HEK293 (cell line): Measurements from ENCODE around the gene RAB40C.

Experiments
- CTCF ChIA-PET: fragments of 350-600 bp; formaldehyde crosslinking; extraction: SDS; loops from one replicate; lab custom pipeline; 2021; ENCODE audit warnings: antibody characterized with exemption; lab: Yijun Ruan, JAX
- POLR2A ChIA-PET: fragments of 300-600 bp; formaldehyde crosslinking; extraction: SDS; loops from one replicate; lab custom pipeline; 2020; ENCODE audit warnings: antibody characterized with exemption, inconsistent platforms; lab: Yijun Ruan, JAX
- H3K27ac ChIP-seq: fragments of 200-500 bp; sonication (Bioruptor generic); 2 replicates; pipeline ENCODE4 v1.5.1; 2014; ENCODE audit warnings: low read depth, low read length, control low read depth, inconsistent platforms; ENCODE audit errors: extremely low read depth
- H3K36me3 ChIP-seq, 2 experiments: fragments of 200-500 bp in 1 of 2; sonication (Bioruptor generic) in 1 of 2; 1 replicate in 1 of 2; 2 replicates in 1 of 2; pipeline ENCODE4 v1.5.1; 2014 to 2017; ENCODE audit warnings: inconsistent platforms in 2 of 2, low read length in 2 of 2; ENCODE audit not compliant: control insufficient read depth in 2 of 2, insufficient read depth in 1 of 2
- H3K4me1 ChIP-seq: fragments of 200-500 bp; sonication (Bioruptor generic); 2 replicates; pipeline ENCODE4 v1.5.1; 2014; ENCODE audit warnings: mild to moderate bottlenecking, low read length, inconsistent platforms; ENCODE audit not compliant: control insufficient read depth, insufficient read depth
- H3K4me3 ChIP-seq: 2 replicates; pipeline ENCODE4 v1.5.1; 2011; ENCODE audit warnings: low read depth, mild to moderate bottlenecking, control low read depth, low read length, moderate library complexity
- H3K9me3 ChIP-seq: fragments of 200-500 bp; sonication (Bioruptor generic); 2 replicates; pipeline ENCODE4 v1.5.1; 2014; ENCODE audit warnings: low read depth, low read length, inconsistent platforms; ENCODE audit not compliant: control insufficient read depth, insufficient read depth
- GLI4 ChIP-seq: fragments of 450-650 bp; formaldehyde crosslinking; IDR thresholded peaks from 2 replicates; pipeline ENCODE4 v1.5.1; 2016; ENCODE audit warnings: missing biosample characterization, missing genetic modification characterization
- HOXD13 ChIP-seq: sonication (generic); formaldehyde crosslinking; IDR thresholded peaks from 2 replicates; pipeline ENCODE4 v1.8.0; 2022; ENCODE audit warnings: missing genetic modification reagents, borderline replicate concordance
- IKZF3 ChIP-seq: fragments of 450-650 bp; IDR thresholded peaks from 2 replicates; pipeline ENCODE4 v1.5.0; 2018; ENCODE audit warnings: missing biosample characterization, mild to moderate bottlenecking, missing genetic modification characterization, moderate library complexity
- INSM2 ChIP-seq: fragments of 450-650 bp; formaldehyde crosslinking; IDR thresholded peaks from 2 replicates; pipeline ENCODE4 v1.5.1; 2016; ENCODE audit warnings: missing biosample characterization, missing genetic modification characterization
- KLF7 ChIP-seq: fragments of 450-650 bp; formaldehyde crosslinking; IDR thresholded peaks from 2 replicates; pipeline ENCODE4 v1.5.1; 2016; ENCODE audit warnings: missing biosample characterization, missing genetic modification characterization, borderline replicate concordance
- SCRT1 ChIP-seq: fragments of 450-650 bp; formaldehyde crosslinking; IDR thresholded peaks from 2 replicates; pipeline ENCODE4 v1.5.1; 2016; ENCODE audit warnings: missing biosample characterization, missing genetic modification characterization, borderline replicate concordance
- ZBTB21 ChIP-seq: fragments of 450-650 bp; formaldehyde crosslinking; IDR thresholded peaks from 2 replicates; pipeline ENCODE4 v1.5.1; 2017; ENCODE audit warnings: missing biosample characterization, missing genetic modification characterization
- ZBTB48 ChIP-seq: fragments of 450-650 bp; formaldehyde crosslinking; IDR thresholded peaks from 2 replicates; pipeline ENCODE4 v1.5.1; 2016; ENCODE audit warnings: missing biosample characterization, missing genetic modification characterization
- ZBTB49 ChIP-seq: fragments of 450-650 bp; formaldehyde crosslinking; IDR thresholded peaks from 2 replicates; pipeline ENCODE4 v1.5.1; 2016; ENCODE audit warnings: missing biosample characterization, missing genetic modification characterization, low read depth
- ZNF132 ChIP-seq: fragments of 450-650 bp; formaldehyde crosslinking; IDR thresholded peaks from 2 replicates; pipeline ENCODE4 v1.5.1; 2017; ENCODE audit warnings: missing biosample characterization, missing genetic modification characterization, borderline replicate concordance
- ZNF202 ChIP-seq: fragments of 450-650 bp; formaldehyde crosslinking; IDR thresholded peaks from 2 replicates; pipeline ENCODE4 v1.5.1; 2016; ENCODE audit warnings: missing biosample characterization, missing genetic modification characterization, borderline replicate concordance
- ZNF266 ChIP-seq: fragments of 450-650 bp; formaldehyde crosslinking; IDR thresholded peaks from 2 replicates; pipeline ENCODE4 v1.5.1; 2016; ENCODE audit warnings: missing biosample characterization, missing genetic modification characterization, low read depth
- ZNF433 ChIP-seq: fragments of 450-650 bp; formaldehyde crosslinking; IDR thresholded peaks from 2 replicates; pipeline ENCODE4 v1.5.1; 2016; ENCODE audit warnings: missing biosample characterization, missing genetic modification characterization, low read depth
- ZNF513 ChIP-seq: fragments of 450-650 bp; IDR thresholded peaks from 2 replicates; pipeline ENCODE4 v1.5.1; 2018; ENCODE audit warnings: missing biosample characterization, missing genetic modification characterization
- ZNF518A ChIP-seq: fragments of 450-650 bp; formaldehyde crosslinking; conservative IDR thresholded peaks from 2 replicates; pipeline ENCODE4 v1.5.1; 2016; ENCODE audit warnings: low read depth, missing biosample characterization, missing genetic modification characterization
- ZNF544 ChIP-seq: fragments of 450-650 bp; formaldehyde crosslinking; IDR thresholded peaks from 2 replicates; pipeline ENCODE4 v1.5.0; 2017; ENCODE audit warnings: missing biosample characterization, missing genetic modification characterization
- ZNF701 ChIP-seq: fragments of 450-650 bp; formaldehyde crosslinking; IDR thresholded peaks from 2 replicates; pipeline ENCODE4 v1.5.1; 2016; ENCODE audit warnings: missing biosample characterization, missing genetic modification characterization
- ZNF76 ChIP-seq: fragments of 450-650 bp; formaldehyde crosslinking; IDR thresholded peaks from 2 replicates; pipeline ENCODE4; 2016; ENCODE audit warnings: low read depth, missing biosample characterization, missing genetic modification characterization, borderline replicate concordance
- ZSCAN23 ChIP-seq: fragments of 450-650 bp; formaldehyde crosslinking; IDR thresholded peaks from 2 replicates; pipeline ENCODE4 v1.5.1; 2016; ENCODE audit warnings: missing biosample characterization, missing genetic modification characterization

Gene RAB40C

GRCh38 chr16:644556-644955 is 54.7 kb downstream of the RAB40C start:
- ChIA-PET POLR2A (no interaction called here), CTCF (no interaction called here)
- Histone ChIP-seq H3K36me3 (peaks cover 0 to 7% of the 10 kb centered on the region in 2 experiments; a peak in 2 of 3 replicates), H3K9me3 (no peaks in the 10 kb centered on the region), H3K27ac (no peak overlapping the region), H3K4me1 (peaks cover 9% of the 10 kb centered on the region; the same call in 1 of the 2 replicates), H3K4me3 (no peak overlapping the region)
- no peak for TF ChIP-seq IKZF3 (tag by site-specific recombination)
- no peak for TF ChIP-seq ZNF701 (tag by site-specific recombination)
- no peak for TF ChIP-seq HOXD13 (CRISPR knock-in tag)
- no peak for TF ChIP-seq ZBTB48
- TF ChIP-seq ZNF544 (tag by site-specific recombination) = no peak
- TF ChIP-seq ZNF433 (tag by site-specific recombination) = no peak
- TF ChIP-seq SCRT1 (tag by site-specific recombination) = no peak
- TF ChIP-seq ZNF518A = no peak

- Histone ChIP-seq H3K27ac (peak overlapping the region; percentile 31; the same call in 1 of the 2 replicates), H3K36me3 (peaks cover 0 to 7% of the 10 kb centered on the region in 2 experiments; a peak in 2 of 3 replicates), H3K4me1 (peaks cover 9% of the 10 kb centered on the region; the same call in 1 of the 2 replicates), H3K9me3 (no peaks in the 10 kb centered on the region), H3K4me3 (no peak overlapping the region)
- ChIA-PET CTCF (no interaction called here), POLR2A (interaction anchor here (1.5 kb wide), 1 partner anchor 9 kb away, joined by 3 read pairs; no protein-coding TSS in a partner anchor)
- TF ChIP-seq ZNF132 (tag by site-specific recombination) (no peak), ZNF202 (tag by site-specific recombination) (no peak), ZSCAN23 (no peak), INSM2 (tag by site-specific recombination) (no peak), ZBTB21 (tag by site-specific recombination) (no peak), ZNF513 (tag by site-specific recombination) (no peak), GLI4 (tag by site-specific recombination) (no peak), ZNF76 (tag by site-specific recombination) (no peak), ZNF266 (tag by site-specific recombination) (no peak), KLF7 (no peak), ZBTB49 (tag by site-specific recombination) (no peak)
Measured at GRCh38 chr16:645852-646678, 56.2 kb downstream of the RAB40C start.
